ENCODE measurements around the gene SPTLC2. TPM values are rescaled to one million over a fixed set of nuclear protein-coding genes. Genes with fewer than 3 reads are reported as not detected.

SPTLC2 gene
- total and polyA plus RNA-seq, 2 of the 13 experiments (the other 11 are each of a cell fraction or from before 2014, with no cell fraction given), result 17.4 to 17.5 TPM

DNA sequence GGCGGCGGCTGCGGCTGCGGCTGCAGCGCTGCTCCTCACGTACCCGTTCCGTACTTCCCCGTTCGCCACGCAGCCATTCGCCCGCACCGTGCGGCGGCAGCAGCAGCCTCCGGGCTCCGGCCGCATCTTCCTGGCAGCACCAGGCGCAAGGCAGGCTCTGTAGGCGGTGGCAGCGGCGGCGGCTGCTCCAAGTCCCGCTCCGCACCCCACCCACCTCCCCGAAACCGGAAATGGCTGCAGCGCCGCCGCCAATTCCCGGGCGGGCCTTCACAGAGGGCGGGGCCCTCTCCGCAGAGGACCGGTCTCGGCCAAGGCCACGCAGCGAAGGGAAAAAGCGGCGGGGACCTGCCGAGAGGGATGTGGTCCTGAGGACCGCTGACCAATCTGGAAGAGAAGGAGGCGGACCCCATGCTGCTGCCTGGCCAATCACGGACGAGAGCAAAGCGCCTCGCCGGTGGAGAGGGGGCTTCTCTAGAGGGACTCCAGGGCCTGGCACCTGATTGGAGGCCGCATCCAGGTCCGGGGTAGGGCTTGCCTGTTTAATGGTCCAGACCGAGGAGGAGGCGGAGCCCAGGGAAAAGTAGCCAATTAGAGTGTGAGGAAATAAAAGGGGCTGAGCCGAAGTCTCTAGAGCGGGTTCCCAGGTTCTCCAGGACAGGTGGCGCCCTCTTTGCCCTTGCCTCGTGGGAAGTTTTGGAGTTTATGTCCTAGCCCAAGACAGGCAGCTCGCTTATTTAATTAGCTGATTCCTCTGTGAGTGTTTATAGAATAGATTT, at the start of gene SPTLC2 (continued):
- TF ChIP-seq, protein P1, sequence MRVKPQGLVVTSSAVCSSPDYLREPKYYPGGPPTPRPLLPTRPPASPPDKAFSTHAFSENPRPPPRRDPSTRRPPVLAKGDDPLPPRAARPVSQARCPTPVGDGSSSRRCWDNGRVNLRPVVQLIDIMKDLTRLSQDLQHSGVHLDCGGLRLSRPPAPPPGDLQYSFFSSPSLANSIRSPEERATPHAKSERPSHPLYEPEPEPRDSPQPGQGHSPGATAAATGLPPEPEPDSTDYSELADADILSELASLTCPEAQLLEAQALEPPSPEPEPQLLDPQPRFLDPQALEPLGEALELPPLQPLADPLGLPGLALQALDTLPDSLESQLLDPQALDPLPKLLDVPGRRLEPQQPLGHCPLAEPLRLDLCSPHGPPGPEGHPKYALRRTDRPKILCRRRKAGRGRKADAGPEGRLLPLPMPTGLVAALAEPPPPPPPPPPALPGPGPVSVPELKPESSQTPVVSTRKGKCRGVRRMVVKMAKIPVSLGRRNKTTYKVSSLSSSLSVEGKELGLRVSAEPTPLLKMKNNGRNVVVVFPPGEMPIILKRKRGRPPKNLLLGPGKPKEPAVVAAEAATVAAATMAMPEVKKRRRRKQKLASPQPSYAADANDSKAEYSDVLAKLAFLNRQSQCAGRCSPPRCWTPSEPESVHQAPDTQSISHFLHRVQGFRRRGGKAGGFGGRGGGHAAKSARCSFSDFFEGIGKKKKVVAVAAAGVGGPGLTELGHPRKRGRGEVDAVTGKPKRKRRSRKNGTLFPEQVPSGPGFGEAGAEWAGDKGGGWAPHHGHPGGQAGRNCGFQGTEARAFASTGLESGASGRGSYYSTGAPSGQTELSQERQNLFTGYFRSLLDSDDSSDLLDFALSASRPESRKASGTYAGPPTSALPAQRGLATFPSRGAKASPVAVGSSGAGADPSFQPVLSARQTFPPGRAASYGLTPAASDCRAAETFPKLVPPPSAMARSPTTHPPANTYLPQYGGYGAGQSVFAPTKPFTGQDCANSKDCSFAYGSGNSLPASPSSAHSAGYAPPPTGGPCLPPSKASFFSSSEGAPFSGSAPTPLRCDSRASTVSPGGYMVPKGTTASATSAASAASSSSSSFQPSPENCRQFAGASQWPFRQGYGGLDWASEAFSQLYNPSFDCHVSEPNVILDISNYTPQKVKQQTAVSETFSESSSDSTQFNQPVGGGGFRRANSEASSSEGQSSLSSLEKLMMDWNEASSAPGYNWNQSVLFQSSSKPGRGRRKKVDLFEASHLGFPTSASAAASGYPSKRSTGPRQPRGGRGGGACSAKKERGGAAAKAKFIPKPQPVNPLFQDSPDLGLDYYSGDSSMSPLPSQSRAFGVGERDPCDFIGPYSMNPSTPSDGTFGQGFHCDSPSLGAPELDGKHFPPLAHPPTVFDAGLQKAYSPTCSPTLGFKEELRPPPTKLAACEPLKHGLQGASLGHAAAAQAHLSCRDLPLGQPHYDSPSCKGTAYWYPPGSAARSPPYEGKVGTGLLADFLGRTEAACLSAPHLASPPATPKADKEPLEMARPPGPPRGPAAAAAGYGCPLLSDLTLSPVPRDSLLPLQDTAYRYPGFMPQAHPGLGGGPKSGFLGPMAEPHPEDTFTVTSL (CRISPR knock-in tag; IDR thresholded peaks at IDR 0.05; ENCODE audit: borderline replicate concordance), result no peak; the same call in 1 of the 2 replicates
- TF ChIP-seq ASH2L (IDR thresholded peaks at IDR 0.05; ENCODE audit: insufficient read length, low read depth, low read length) (peak; percentile 80), ZNF563 (CRISPR knock-in tag; IDR thresholded peaks at IDR 0.05) (no peak), ETV6 (CRISPR knock-in tag; conservative IDR thresholded peaks at IDR 0.05) (no peak), ZFP82 (CRISPR knock-in tag; IDR thresholded peaks at IDR 0.05; ENCODE audit: borderline replicate concordance) (no peak), ZNF589 (CRISPR knock-in tag; conservative IDR thresholded peaks at IDR 0.05) (no peak), EZH2 (conservative IDR thresholded peaks at IDR 0.05; ENCODE audit: low read depth, low read length) (no peak), BORCS8-MEF2B (CRISPR knock-in tag; IDR thresholded peaks at IDR 0.05) (peak; percentile 63; the same call in 1 of the 2 replicates), TP53 (CRISPR knock-in tag; conservative IDR thresholded peaks at IDR 0.05) (no peak)
- TF ChIP-seq, protein P2, sequence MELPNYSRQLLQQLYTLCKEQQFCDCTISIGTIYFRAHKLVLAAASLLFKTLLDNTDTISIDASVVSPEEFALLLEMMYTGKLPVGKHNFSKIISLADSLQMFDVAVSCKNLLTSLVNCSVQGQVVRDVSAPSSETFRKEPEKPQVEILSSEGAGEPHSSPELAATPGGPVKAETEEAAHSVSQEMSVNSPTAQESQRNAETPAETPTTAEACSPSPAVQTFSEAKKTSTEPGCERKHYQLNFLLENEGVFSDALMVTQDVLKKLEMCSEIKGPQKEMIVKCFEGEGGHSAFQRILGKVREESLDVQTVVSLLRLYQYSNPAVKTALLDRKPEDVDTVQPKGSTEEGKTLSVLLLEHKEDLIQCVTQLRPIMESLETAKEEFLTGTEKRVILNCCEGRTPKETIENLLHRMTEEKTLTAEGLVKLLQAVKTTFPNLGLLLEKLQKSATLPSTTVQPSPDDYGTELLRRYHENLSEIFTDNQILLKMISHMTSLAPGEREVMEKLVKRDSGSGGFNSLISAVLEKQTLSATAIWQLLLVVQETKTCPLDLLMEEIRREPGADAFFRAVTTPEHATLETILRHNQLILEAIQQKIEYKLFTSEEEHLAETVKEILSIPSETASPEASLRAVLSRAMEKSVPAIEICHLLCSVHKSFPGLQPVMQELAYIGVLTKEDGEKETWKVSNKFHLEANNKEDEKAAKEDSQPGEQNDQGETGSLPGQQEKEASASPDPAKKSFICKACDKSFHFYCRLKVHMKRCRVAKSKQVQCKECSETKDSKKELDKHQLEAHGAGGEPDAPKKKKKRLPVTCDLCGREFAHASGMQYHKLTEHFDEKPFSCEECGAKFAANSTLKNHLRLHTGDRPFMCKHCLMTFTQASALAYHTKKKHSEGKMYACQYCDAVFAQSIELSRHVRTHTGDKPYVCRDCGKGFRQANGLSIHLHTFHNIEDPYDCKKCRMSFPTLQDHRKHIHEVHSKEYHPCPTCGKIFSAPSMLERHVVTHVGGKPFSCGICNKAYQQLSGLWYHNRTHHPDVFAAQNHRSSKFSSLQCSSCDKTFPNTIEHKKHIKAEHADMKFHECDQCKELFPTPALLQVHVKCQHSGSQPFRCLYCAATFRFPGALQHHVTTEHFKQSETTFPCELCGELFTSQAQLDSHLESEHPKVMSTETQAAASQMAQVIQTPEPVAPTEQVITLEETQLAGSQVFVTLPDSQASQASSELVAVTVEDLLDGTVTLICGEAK (IDR thresholded peaks at IDR 0.05), result no peak
- TF ChIP-seq, protein P2 (CRISPR knock-in tag; IDR thresholded peaks at IDR 0.05), result no peak
- TF ChIP-seq, protein P3, sequence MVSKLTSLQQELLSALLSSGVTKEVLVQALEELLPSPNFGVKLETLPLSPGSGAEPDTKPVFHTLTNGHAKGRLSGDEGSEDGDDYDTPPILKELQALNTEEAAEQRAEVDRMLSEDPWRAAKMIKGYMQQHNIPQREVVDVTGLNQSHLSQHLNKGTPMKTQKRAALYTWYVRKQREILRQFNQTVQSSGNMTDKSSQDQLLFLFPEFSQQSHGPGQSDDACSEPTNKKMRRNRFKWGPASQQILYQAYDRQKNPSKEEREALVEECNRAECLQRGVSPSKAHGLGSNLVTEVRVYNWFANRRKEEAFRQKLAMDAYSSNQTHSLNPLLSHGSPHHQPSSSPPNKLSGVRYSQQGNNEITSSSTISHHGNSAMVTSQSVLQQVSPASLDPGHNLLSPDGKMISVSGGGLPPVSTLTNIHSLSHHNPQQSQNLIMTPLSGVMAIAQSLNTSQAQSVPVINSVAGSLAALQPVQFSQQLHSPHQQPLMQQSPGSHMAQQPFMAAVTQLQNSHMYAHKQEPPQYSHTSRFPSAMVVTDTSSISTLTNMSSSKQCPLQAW (CRISPR knock-in tag; IDR thresholded peaks at IDR 0.05), result peak; percentile 61; the same call in 1 of the 2 replicates
